Right atrium auricular region (tissue), 2 donors: Measurements from ENCODE around the gene SYS1. TPM values are rescaled to one million over a fixed set of nuclear protein-coding genes. Genes with fewer than 3 reads are reported as not detected.
A peak's percentile ranks its signal among the peaks of the same experiment; 100 is the strongest.

Source experiments
- DNase-seq: peaks from one replicate; pipeline ENCODE4 v3.0.0-alpha.2; 2019; ENCODE audit warnings: low spot score
- H3K27ac ChIP-seq, 2 donors: fragments of 200-600 bp; sonication (generic); 1 replicate in 1 of 2; 2 replicates in 1 of 2; pipeline ENCODE4 v1.5.1; 2016 to 2019
- H3K27me3 ChIP-seq, 2 donors: fragments of 200-600 bp; sonication (generic); one replicate each; pipeline versions ENCODE4 v1.5.1 to v1.6.0; 2017 to 2019
- H3K36me3 ChIP-seq: fragments of 200-600 bp; sonication (generic); one replicate; pipeline ENCODE4 v1.5.1; 2016
- H3K4me1 ChIP-seq, 2 donors: fragments of 200-600 bp; sonication (generic); one replicate each; pipeline versions ENCODE4 v1.5.1 to v1.6.0; 2017 to 2019
- H3K4me3 ChIP-seq, 2 donors: fragments of 200-600 bp; sonication (generic); 1 replicate in 1 of 2; 2 replicates in 1 of 2; pipeline ENCODE4 v1.5.1; 2017 to 2019; ENCODE audit warnings: mild to moderate bottlenecking in 1 of 2, moderate library complexity in 1 of 2
- H3K9me3 ChIP-seq, 2 donors: fragments of 200-600 bp; sonication (generic); one replicate each; pipeline ENCODE4 v1.5.1; 2019
- CTCF ChIP-seq, 2 donors: fragments of 200-600 bp; sonication (generic); IDR thresholded peaks; one replicate each; pipeline ENCODE4 v1.5.1; 2019; ENCODE audit warnings: antibody characterized with exemption in 2 of 2
- total RNA-seq, 2 donors: library from RNA; depleted of rRNA; stranded (reverse); fragments of >200 nt; gene quantifications; one replicate each; pipeline ENCODE4 v1.1.0, GENCODE V29; 2016

Gene SYS1
- total RNA-seq, 2 donors from 2014 or later: 31.7 to 41.9 TPM

DNA sequence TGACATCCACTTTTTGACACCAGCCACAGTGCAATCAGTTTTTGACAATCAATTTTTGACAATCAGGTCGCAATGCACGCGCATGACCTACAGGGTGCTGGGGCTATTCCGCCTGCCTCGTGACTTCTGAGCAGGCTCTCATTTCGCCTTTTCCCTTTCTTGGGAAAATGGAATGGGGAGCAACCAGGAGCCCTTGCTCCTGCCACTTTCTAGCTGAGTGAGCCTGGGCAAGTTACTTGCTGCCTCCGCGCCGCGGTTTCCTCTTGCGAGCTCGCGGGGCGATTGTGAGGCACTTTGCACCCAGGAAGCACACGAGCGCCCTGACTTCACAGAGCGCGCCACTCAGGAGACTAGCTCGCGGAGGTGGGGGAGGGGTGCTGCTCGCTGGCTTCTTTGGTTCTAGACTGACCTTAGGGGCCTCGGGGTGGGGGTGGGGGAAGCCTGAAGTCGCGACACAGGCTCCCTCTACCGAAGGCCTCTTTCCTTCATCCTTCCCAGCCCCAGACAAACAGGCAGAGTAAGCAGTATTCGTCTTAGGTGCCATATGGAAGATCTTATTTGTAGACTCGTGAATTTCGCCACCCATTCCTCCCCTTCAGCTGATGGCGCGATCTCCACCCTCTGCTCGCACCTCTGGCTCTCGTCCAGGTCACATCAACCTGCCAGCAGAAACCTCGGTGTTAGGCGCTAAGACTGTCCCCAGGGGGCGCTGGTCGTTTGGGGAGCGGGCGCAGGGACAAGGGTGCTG lies 10.6 kb downstream of the SYS1 start:
- no peaks in the 10 kb centered on the region for H3K9me3 ChIP-seq
- peak overlapping the region; percentile 39 to 64 for H3K4me3 ChIP-seq
- H3K27ac ChIP-seq: peak overlapping the region; percentile 71 to 81
- DNase-seq: peak; percentile 83
- H3K4me1 ChIP-seq: peaks cover 0 to 17% of the 10 kb centered on the region in 2 donors
- TF ChIP-seq CTCF (IDR thresholded peaks at IDR 0.05): peak; percentile 84 to 96
- no peaks in the 10 kb centered on the region for H3K27me3 ChIP-seq
- H3K36me3 ChIP-seq: peaks cover 4% of the 10 kb centered on the region

- Histone ChIP-seq H3K4me3 (peak overlapping the region in 1 of 2 donors; percentile 64), H3K4me1 (peaks cover 0 to 17% of the 10 kb centered on the region in 2 donors), H3K27me3 (no peaks in the 10 kb centered on the region), H3K27ac (peak overlapping the region; percentile 71 to 81), H3K9me3 (no peaks in the 10 kb centered on the region), H3K36me3 (no peaks in the 10 kb centered on the region)
- DNase-seq: no peak
- peak; percentile 6 to 46 for TF ChIP-seq CTCF (IDR thresholded peaks at IDR 0.05)
Measured at GRCh38 chr20:45374101-45374467, 11.1 kb downstream of the SYS1 start.

- no peak for TF ChIP-seq CTCF (IDR thresholded peaks at IDR 0.05)
- no peaks in the 10 kb centered on the region for H3K27me3 ChIP-seq
- peaks cover 0 to 17% of the 10 kb centered on the region in 2 donors for H3K4me1 ChIP-seq
- DNase-seq: no peak
- H3K27ac ChIP-seq: no peak overlapping the region
- H3K4me3 ChIP-seq: no peak overlapping the region
- H3K36me3 ChIP-seq: no peaks in the 10 kb centered on the region
- H3K9me3 ChIP-seq: no peaks in the 10 kb centered on the region
Measured at GRCh38 chr20:45374966-45375365, 12.0 kb downstream of the SYS1 start.

- Histone ChIP-seq H3K4me3 (no peak overlapping the region), H3K4me1 (peaks cover 0 to 17% of the 10 kb centered on the region in 2 donors), H3K27ac (no peak overlapping the region), H3K27me3 (no peaks in the 10 kb centered on the region), H3K9me3 (no peaks in the 10 kb centered on the region), H3K36me3 (no peaks in the 10 kb centered on the region)
- no peak for DNase-seq
- no peak for TF ChIP-seq CTCF (IDR thresholded peaks at IDR 0.05)
Measured at GRCh38 chr20:45377269-45377668, 14.3 kb downstream of the SYS1 start.

DNA sequence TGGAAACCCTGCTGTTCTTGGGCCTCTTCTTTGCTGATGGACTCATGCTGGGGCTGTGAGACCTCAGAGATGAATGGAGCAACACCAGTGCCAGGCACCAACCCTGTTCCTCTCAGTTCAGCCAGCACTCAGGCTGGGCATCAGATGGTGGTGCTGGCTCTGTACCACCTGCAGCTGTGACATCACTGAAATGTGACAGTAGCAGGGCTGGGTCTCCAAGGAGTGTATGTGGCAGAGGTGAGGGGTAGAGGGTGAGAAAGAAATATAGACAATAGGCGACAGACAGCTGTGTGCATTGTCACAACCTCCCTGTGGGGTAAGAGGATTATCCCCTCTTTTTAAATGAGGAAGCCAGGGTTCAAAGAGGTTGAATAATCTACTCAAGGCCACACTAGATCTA lies 15.2 kb downstream of the SYS1 start, which contains the start of gene TP53TG5:
Gene TP53TG5, minus strand, starts transcription at position 135 of the 400 bp plus-strand sequence. Its CDS starts 89 bp downstream, at position 46.
- no peaks in the 10 kb centered on the region for H3K27me3 ChIP-seq
- no peaks in the 10 kb centered on the region for H3K36me3 ChIP-seq
- no peaks in the 10 kb centered on the region for H3K9me3 ChIP-seq
- no peak for TF ChIP-seq CTCF (IDR thresholded peaks at IDR 0.05)
- no peak within 1 kb of the TSS for H3K4me3 ChIP-seq
- peaks cover 0 to 9% of the 10 kb centered on the region in 2 donors for H3K4me1 ChIP-seq
- H3K27ac ChIP-seq: no peak within 1 kb of the TSS
- DNase-seq: no peak
